Measurements from ENCODE around the gene RAB11A.

RAB11A gene

GRCh38 chr15:65918357-65918920, 49.1 kb downstream of the RAB11A start:
- no peak for DNase-seq

- no peak for DNase-seq
Observed at GRCh38 chr15:65918945-65919344, 49.7 kb downstream of the RAB11A start.

- DNase-seq, result no peak
Observed at GRCh38 chr15:65919353-65919752, 50.1 kb downstream of the RAB11A start.

- no peak for DNase-seq
Observed at GRCh38 chr15:65920121-65920520, 50.8 kb downstream of the RAB11A start.

GRCh38 chr15:65920825-65921309, 51.6 kb downstream of the RAB11A start:
- no peak for DNase-seq

- DNase-seq, result no peak
Observed at GRCh38 chr15:65921780-65922179, 52.5 kb downstream of the RAB11A start.

GRCh38 chr15:65922621-65923020, 53.3 kb downstream of the RAB11A start:
- no peak for DNase-seq

GRCh38 chr15:65923264-65923663, 54.0 kb downstream of the RAB11A start:
- DNase-seq, result no peak

- DNase-seq, result no peak
Observed at GRCh38 chr15:65924004-65924403, 54.7 kb downstream of the RAB11A start.

GRCh38 chr15:65925338-65925737, 56.0 kb downstream of the RAB11A start:
- no peak for DNase-seq

GRCh38 chr15:65926459-65926858, 57.2 kb downstream of the RAB11A start:
- no peak for DNase-seq

- DNase-seq, result no peak
Observed at GRCh38 chr15:65926899-65927298, 57.6 kb downstream of the RAB11A start.

GRCh38 chr15:65927545-65927944, 58.3 kb downstream of the RAB11A start:
- DNase-seq, result no peak

- no peak for DNase-seq
Observed at GRCh38 chr15:65929573-65929972, 60.3 kb downstream of the RAB11A start.

- no peak for DNase-seq
Observed at GRCh38 chr15:65930134-65930533, 60.8 kb downstream of the RAB11A start.

GRCh38 chr15:65931221-65931620, 61.9 kb downstream of the RAB11A start:
- DNase-seq, result no peak

GRCh38 chr15:65935391-65935790, 66.1 kb downstream of the RAB11A start:
- no peak for DNase-seq

- DNase-seq, result no peak
Observed at GRCh38 chr15:65936282-65936681, 67.0 kb downstream of the RAB11A start.

- no peak for DNase-seq
Observed at GRCh38 chr15:65937054-65937453, 67.8 kb downstream of the RAB11A start.

- DNase-seq, result no peak
Observed at GRCh38 chr15:65937476-65937875, 68.2 kb downstream of the RAB11A start.

GRCh38 chr15:65938604-65939003, 69.3 kb downstream of the RAB11A start:
- DNase-seq, result no peak

GRCh38 chr15:65939901-65940617, 70.8 kb downstream of the RAB11A start:
- DNase-seq, result no peak

- DNase-seq, result no peak
Observed at GRCh38 chr15:65940618-65940909, 71.3 kb downstream of the RAB11A start.

Data from stimulated activated naive CD4-positive, alpha-beta T cell (primary cell).